ENCODE measurements around the gene UBASH3B.
A peak's percentile ranks its signal among the peaks of the same experiment; 100 is the strongest.
"Not testable (repeated sequence)": the region's sequence is repeated elsewhere in the genome, so short reads cannot be mapped to it uniquely, and the experiment has no call there.

Gene UBASH3B

DNA sequence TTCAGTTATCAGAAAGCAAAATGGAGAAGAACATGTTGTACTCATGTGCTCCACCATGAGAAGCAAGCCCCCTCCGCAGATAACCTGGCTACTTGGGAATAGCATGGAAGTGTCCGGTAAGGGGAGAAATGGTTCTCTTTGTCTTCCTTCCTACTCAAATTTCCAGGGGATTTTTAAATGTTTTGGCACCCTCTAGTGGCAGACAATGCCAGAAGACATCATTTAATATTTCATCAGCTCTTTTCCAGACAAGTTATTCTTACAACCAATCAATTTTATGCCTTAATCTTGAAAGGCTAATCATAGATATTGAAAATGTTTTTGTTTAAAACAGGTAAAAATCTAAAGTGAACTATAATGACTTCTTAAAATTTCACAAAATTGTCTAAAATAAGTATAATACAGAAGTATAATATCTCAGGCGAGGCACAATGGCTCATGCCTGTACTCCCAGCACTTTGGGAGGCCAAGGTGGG is 198.5 kb downstream of the UBASH3B start:
- DNase-seq (ENCODE audit: low spot score), result no peak
- TF ChIP-seq, protein P1, sequence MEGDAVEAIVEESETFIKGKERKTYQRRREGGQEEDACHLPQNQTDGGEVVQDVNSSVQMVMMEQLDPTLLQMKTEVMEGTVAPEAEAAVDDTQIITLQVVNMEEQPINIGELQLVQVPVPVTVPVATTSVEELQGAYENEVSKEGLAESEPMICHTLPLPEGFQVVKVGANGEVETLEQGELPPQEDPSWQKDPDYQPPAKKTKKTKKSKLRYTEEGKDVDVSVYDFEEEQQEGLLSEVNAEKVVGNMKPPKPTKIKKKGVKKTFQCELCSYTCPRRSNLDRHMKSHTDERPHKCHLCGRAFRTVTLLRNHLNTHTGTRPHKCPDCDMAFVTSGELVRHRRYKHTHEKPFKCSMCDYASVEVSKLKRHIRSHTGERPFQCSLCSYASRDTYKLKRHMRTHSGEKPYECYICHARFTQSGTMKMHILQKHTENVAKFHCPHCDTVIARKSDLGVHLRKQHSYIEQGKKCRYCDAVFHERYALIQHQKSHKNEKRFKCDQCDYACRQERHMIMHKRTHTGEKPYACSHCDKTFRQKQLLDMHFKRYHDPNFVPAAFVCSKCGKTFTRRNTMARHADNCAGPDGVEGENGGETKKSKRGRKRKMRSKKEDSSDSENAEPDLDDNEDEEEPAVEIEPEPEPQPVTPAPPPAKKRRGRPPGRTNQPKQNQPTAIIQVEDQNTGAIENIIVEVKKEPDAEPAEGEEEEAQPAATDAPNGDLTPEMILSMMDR (IDR thresholded peaks at IDR 0.05; ENCODE audit: borderline replicate concordance, control extremely low read depth, extremely low read depth, insufficient read depth, missing control alignments), result peak; percentile 54
- in situ Hi-C loops (cut with MboI; ENCODE audit: low sequenced_read_pairs, unreplicated experiment), result loop anchor here (5.0 kb wide), 1 partner anchor 57 kb away; no protein-coding TSS in a partner anchor

DNA sequence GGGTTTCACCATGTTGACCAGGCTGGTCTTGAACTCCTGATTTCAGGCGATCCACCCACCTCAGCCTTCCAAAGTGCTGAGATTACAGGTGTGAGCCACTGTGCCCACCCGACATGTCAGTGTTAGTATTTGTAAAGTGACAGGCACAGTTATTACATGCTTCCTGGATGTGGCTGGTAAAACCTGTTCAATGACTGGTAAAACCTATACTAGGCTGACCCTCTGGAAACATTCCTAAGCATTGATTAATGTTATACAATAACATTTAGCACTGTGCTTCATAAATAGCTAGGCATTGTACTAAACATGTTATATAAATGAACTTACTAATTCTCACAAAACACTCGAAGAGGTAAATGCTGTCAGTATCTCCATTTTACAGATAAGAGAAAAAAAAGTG is 206.1 kb downstream of the UBASH3B start:
- in situ Hi-C loops (cut with MboI; ENCODE audit: low sequenced_read_pairs, unreplicated experiment), result loop anchor here (5.0 kb wide), 1 partner anchor 161 kb away; no protein-coding TSS in a partner anchor
- TF ChIP-seq, protein P1 (IDR thresholded peaks at IDR 0.05; ENCODE audit: borderline replicate concordance, control extremely low read depth, extremely low read depth, insufficient read depth, missing control alignments), result no peak
- DNase-seq (ENCODE audit: low spot score), result no peak

DNA sequence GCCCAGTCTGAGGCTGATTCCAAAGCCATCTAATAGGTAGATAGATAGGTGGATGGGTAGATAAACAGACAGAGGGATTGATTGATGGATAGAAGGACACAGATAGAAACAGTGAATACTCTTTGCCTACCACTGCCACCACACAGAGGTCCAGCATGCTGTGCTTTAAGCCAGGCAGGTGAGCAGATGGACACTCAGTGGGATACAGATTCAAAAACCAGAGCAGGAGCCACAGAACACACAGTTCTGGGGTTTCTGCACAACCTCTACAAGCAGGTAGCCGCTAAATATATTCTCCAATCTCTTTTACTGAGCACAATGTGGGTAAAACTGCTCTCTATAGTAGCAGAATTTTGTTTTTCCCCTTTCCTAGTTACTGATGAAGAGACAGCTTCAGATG is 206.6 kb downstream of the UBASH3B start:
- TF ChIP-seq, protein P1 (IDR thresholded peaks at IDR 0.05; ENCODE audit: borderline replicate concordance, control extremely low read depth, extremely low read depth, insufficient read depth, missing control alignments), result no peak
- DNase-seq (ENCODE audit: low spot score), result no peak
- in situ Hi-C loops (cut with MboI; ENCODE audit: low sequenced_read_pairs, unreplicated experiment), result loop anchor here (5.0 kb wide), 1 partner anchor 160 kb away; no protein-coding TSS in a partner anchor

DNA sequence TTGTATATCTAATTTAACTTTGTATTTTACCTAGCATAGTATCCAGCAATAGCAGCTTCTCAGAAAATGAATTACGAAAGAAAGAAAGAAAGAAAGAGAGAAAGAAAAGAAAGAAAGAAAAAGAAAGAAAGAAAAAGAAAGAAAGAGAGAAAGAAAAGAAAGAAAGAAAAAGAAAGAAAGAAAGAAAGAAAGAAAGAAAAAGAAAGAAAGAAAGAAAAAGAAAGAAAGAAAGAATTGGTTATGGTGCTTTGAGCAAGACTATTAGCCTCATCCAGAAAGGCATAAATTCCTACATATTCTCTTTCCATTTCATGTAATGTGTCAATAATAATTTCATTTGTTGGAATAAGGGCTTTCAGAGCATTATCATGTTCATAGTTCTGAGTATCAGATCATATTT is 207.6 kb downstream of the UBASH3B start:
- in situ Hi-C loops (cut with MboI; ENCODE audit: low sequenced_read_pairs, unreplicated experiment), result loop anchor here (5.0 kb wide), 1 partner anchor 159 kb away; no protein-coding TSS in a partner anchor
- DNase-seq (ENCODE audit: low spot score), result not testable (repeated sequence)

DNA sequence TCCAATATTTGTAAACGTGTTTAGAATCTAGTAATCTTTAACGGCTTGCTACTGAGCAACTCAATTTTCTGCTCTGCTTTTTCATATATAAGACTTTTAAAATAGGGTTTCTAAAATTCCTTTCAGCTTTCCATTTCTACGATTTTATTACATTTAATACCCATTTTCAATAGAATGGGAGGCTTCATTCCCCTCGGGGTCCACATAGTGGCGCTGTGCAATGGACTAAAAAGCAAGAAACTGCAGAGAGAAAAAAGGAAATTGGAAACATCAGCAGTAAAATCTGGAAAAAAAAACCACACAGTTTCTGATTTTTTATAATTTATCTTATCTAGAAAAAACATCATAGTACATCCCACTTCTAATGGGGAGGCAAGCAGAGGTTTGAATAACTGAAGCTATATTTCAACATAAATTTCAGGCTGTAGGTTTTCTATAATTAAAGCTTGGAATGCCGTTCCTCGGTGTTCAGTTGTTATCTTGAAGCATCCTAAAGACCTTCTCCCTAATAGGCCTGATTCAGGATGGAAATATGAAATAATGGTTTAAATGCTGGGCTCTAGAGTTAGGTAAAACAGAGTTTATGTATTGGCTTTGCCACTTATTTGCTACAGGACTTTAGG is 208.3 kb downstream of the UBASH3B start:
- in situ Hi-C loops (cut with MboI; ENCODE audit: low sequenced_read_pairs, unreplicated experiment), result loop anchor here (5.0 kb wide), 1 partner anchor 158 kb away; no protein-coding TSS in a partner anchor
- TF ChIP-seq, protein P1 (IDR thresholded peaks at IDR 0.05; ENCODE audit: borderline replicate concordance, control extremely low read depth, extremely low read depth, insufficient read depth, missing control alignments), result peak; percentile 76
- DNase-seq (ENCODE audit: low spot score), result no peak

Measured in GM13976 (cell line).